Ishikawa (cell line): Measurements from ENCODE around the gene RPRD1B.

Experiments
- CEBPB ChIP-seq: IDR thresholded peaks from 2 replicates; pipeline ENCODE4 v1.6.1; 2012
- CREB1 ChIP-seq: IDR thresholded peaks from 2 replicates; pipeline ENCODE4 v1.6.1; 2012; ENCODE audit warnings: low read depth
- EGR1 ChIP-seq: IDR thresholded peaks from 2 replicates; pipeline ENCODE4 v1.6.1; 2012
- EP300 ChIP-seq: IDR thresholded peaks from 2 replicates; pipeline ENCODE4 v1.6.1; 2012; ENCODE audit warnings: borderline replicate concordance
- FOXM1 ChIP-seq: IDR thresholded peaks from 2 replicates; pipeline ENCODE4 v1.6.1; 2012; ENCODE audit warnings: low read depth, borderline replicate concordance
- NFIC ChIP-seq: IDR thresholded peaks from 2 replicates; pipeline ENCODE4 v1.6.1; 2012
- RAD21 ChIP-seq: IDR thresholded peaks from 2 replicates; pipeline ENCODE4 v1.6.1; 2012; ENCODE audit warnings: low read depth
- TAF1 ChIP-seq: IDR thresholded peaks from 2 replicates; pipeline ENCODE4 v1.6.1; 2012; ENCODE audit warnings: low read depth, mild to moderate bottlenecking
- TCF12 ChIP-seq: IDR thresholded peaks from 2 replicates; pipeline ENCODE4 v1.6.1; 2012; ENCODE audit warnings: low read depth
- TEAD4 ChIP-seq: IDR thresholded peaks from 2 replicates; pipeline ENCODE4 v1.6.1; 2012
- YY1 ChIP-seq: IDR thresholded peaks from 2 replicates; pipeline ENCODE4 v1.6.1; 2012; ENCODE audit warnings: low read depth
- ZBTB7A ChIP-seq: IDR thresholded peaks from 2 replicates; pipeline ENCODE4 v1.6.1; 2012; ENCODE audit warnings: low read depth
- TF ChIP-seq, protein P1 (sequence below): IDR thresholded peaks from 2 replicates; pipeline ENCODE4 v1.6.1; 2012
- TF ChIP-seq, protein P2 (sequence below): IDR thresholded peaks from 2 replicates; pipeline ENCODE4 v1.6.1; 2012
- TF ChIP-seq, protein P3 (sequence below): IDR thresholded peaks from 2 replicates; pipeline ENCODE4 v1.6.1; 2012; ENCODE audit warnings: low read depth, mild to moderate bottlenecking

Gene RPRD1B

DNA sequence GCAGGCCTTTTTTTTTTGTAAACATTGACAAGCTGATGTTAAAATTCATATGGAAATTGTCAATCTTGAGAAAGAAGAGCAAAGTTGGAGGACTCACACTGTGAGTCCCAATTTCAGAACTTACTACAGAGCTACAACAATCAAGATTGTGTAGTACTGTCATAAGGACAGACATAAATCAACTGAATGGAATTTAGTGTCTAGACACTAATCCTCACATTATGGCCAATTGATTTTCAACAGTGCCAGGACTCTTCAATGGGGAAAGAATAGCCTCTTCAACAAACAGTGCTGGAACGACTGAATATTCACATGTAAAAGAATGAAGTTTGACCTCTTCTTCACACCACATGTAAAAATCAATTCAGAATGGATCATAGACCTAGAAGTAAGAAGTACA is 70.7 kb downstream of the RPRD1B start:
- TF ChIP-seq, protein P1, sequence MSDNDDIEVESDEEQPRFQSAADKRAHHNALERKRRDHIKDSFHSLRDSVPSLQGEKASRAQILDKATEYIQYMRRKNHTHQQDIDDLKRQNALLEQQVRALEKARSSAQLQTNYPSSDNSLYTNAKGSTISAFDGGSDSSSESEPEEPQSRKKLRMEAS: no peak
- TF ChIP-seq TEAD4 (peak; percentile 51; the same call in 1 of the 2 replicates), EP300 (peak; percentile 30; the same call in 1 of the 2 replicates), TCF12 (no peak), YY1 (no peak), CEBPB (no peak), TAF1 (no peak), NFIC (peak; percentile 51), EGR1 (no peak), RAD21 (no peak), ZBTB7A (no peak), FOXM1 (no peak)
- TF ChIP-seq, protein P2, sequence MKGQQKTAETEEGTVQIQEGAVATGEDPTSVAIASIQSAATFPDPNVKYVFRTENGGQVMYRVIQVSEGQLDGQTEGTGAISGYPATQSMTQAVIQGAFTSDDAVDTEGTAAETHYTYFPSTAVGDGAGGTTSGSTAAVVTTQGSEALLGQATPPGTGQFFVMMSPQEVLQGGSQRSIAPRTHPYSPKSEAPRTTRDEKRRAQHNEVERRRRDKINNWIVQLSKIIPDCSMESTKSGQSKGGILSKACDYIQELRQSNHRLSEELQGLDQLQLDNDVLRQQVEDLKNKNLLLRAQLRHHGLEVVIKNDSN: no peak

DNA sequence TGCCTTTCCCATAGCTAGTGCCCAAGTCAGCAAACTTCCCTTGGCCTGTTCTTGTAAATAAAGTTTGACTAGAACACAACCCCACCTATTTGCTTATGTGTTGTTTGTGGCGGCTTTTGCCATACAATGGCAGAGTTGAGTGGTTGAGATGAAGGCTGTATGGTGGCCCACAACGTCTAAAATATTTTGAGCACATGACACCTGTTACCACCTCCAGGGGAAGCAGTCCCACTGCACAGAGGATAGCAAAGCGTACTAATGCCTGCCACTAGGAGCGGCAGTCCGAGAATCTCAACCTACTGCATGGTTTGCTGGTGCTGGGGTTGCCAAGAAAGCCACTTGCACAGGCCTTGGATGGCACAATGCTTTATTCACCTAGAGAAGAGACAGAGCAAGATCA is 72.9 kb downstream of the RPRD1B start:
- no peak for TF ChIP-seq CREB1
- TF ChIP-seq, protein P2: no peak
- TF ChIP-seq ZBTB7A: no peak
- TF ChIP-seq, protein P3, sequence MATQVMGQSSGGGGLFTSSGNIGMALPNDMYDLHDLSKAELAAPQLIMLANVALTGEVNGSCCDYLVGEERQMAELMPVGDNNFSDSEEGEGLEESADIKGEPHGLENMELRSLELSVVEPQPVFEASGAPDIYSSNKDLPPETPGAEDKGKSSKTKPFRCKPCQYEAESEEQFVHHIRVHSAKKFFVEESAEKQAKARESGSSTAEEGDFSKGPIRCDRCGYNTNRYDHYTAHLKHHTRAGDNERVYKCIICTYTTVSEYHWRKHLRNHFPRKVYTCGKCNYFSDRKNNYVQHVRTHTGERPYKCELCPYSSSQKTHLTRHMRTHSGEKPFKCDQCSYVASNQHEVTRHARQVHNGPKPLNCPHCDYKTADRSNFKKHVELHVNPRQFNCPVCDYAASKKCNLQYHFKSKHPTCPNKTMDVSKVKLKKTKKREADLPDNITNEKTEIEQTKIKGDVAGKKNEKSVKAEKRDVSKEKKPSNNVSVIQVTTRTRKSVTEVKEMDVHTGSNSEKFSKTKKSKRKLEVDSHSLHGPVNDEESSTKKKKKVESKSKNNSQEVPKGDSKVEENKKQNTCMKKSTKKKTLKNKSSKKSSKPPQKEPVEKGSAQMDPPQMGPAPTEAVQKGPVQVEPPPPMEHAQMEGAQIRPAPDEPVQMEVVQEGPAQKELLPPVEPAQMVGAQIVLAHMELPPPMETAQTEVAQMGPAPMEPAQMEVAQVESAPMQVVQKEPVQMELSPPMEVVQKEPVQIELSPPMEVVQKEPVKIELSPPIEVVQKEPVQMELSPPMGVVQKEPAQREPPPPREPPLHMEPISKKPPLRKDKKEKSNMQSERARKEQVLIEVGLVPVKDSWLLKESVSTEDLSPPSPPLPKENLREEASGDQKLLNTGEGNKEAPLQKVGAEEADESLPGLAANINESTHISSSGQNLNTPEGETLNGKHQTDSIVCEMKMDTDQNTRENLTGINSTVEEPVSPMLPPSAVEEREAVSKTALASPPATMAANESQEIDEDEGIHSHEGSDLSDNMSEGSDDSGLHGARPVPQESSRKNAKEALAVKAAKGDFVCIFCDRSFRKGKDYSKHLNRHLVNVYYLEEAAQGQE: no peak
- no peak for TF ChIP-seq TEAD4
- no peak for TF ChIP-seq NFIC
- TF ChIP-seq FOXM1: no peak
- TF ChIP-seq TCF12: no peak
- no peak for TF ChIP-seq TAF1
- TF ChIP-seq CEBPB: no peak
- TF ChIP-seq RAD21: no peak
- no peak for TF ChIP-seq EP300
- TF ChIP-seq, protein P1: no peak

DNA sequence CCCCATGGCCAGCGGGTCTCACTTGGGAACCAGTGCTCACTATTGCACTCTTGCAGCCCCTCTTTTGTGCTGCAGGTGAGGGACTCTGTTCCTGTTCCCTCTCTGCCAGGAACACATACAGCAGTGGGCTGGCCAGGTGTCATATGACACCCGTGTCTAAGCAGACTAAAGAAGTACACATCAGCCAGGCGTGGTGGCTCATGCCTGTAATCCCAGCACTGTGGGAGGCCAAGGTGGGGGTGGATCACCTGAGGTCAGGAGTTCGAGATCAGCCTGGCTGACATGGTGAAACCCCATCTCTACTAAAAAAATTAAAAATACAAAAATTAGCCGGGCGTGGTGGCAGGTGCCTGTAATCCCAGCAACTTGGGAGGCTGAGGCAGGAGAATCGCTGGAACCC is 74.4 kb downstream of the RPRD1B start:
- 0 out of 2 replicates have a peak, but pooled peaks have one; percentile 24 for TF ChIP-seq EGR1
- TF ChIP-seq, protein P2: peak; percentile 13; the same call in 1 of the 2 replicates

DNA sequence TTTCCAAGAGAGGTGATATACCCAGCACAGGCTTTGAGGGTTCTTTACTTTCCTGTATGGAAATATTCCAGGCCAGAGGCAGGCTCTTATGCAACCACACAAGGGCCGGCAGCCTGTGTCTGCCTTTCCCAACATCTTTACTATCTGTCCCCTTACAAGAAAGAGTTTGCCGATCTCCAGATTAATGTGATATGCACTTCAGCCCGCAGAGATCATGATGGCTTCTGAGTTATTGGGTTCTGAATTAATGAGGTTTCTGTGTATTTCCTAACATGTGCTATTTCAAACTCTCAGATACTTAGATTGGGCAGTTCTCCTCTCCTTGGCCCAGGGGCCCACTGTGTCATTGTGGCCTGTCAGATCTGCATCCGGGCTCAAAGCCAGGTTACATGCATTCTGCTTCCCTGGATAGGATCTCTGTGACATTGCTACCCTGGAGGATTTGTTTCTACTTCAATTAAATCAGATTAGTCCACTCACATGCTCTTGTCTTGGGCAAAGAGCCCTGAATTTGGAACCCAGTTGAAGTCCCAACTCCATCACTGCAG is 75.0 kb downstream of the RPRD1B start:
- no peak for TF ChIP-seq YY1
- TF ChIP-seq TEAD4: no peak
- TF ChIP-seq, protein P1: no peak
- no peak for TF ChIP-seq EGR1
- no peak for TF ChIP-seq FOXM1
- TF ChIP-seq TCF12: no peak
- TF ChIP-seq CREB1: no peak

DNA sequence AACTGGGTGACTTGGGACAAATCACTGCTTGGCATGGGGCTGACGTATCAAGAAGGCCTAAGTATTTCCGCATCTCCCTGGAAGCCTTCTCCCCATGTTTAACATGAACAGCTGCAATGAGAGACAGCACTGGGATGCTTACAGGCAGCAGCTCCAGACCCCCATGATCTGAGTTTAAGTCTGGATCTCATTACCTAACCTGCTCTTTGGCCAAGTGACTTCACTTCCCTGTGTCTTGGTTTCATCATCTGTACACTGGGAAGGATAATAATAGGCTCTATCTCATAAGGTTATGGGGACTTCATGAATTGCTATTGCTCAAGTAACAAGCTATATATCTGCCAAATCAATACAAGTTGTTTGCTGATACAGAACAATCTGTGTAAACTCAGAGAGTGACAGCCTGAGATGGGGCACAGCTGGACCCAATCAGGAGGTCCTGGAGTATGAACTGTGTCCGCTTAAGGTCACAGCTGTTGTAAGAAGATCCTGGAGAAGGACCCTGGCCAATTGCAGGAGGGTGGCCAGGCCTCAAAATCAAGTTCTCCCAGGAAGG is 75.5 kb downstream of the RPRD1B start:
- TF ChIP-seq TAF1 (no peak), FOXM1 (no peak), CEBPB (no peak), TCF12 (no peak), TEAD4 (no peak), YY1 (no peak), EP300 (no peak), EGR1 (no peak), ZBTB7A (no peak), CREB1 (no peak), RAD21 (no peak), NFIC (no peak)
- TF ChIP-seq, protein P2: no peak
- TF ChIP-seq, protein P3: no peak
- TF ChIP-seq, protein P1: no peak
